Measurements from ENCODE around the gene VPS37C.
A peak's percentile ranks its signal among the peaks of the same experiment; 100 is the strongest.

Gene VPS37C

GRCh38 chr11:61108847-61109585 is 52.2 kb downstream of the VPS37C start:
- Mint-ChIP-seq H3K27me3 (ENCODE audit: low read depth, poor library complexity) (peaks cover 12% of the 10 kb centered on the region), H3K9me3 (no peaks in the 10 kb centered on the region), H3K4me3 (no peak overlapping the region), H3K4me1 (peaks cover 58% of the 10 kb centered on the region), H3K36me3 (ENCODE audit: low read depth) (no peaks in the 10 kb centered on the region), H3K27ac (peak overlapping the region; percentile 3)
- DNase-seq, result no peak
- no peak for TF ChIP-seq CTCF (IDR thresholded peaks at IDR 0.05)

DNA sequence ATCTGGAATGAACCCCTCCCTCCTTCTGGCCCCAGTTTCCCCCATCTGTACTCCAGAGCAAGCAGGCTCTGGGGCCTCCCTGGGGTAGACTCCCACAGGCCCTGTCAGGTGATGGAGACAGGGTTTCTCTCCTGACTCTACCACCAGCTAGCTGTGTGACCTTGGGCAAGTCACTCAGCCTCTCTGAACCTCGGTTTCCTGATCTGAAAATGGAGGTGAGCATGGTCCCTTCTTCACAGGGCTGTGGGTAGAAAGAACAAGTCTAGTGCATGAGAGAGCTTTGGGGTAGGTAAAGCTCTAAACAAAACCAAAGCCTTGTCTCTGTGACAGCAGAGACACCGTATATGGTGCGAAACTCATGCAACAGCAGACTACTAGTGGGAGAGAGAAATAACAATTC is 53.3 kb downstream of the VPS37C start:
- no peaks in the 10 kb centered on the region for H3K9me3 Mint-ChIP-seq
- H3K27ac Mint-ChIP-seq, result no peak overlapping the region
- H3K4me1 Mint-ChIP-seq, result peaks cover 65% of the 10 kb centered on the region
- no peak for TF ChIP-seq CTCF (IDR thresholded peaks at IDR 0.05)
- no peaks in the 10 kb centered on the region for H3K36me3 Mint-ChIP-seq (ENCODE audit: low read depth)
- H3K4me3 Mint-ChIP-seq, result no peak overlapping the region
- peaks cover 8% of the 10 kb centered on the region for H3K27me3 Mint-ChIP-seq (ENCODE audit: low read depth, poor library complexity)
- DNase-seq, result no peak

GRCh38 chr11:61106894-61107470 is 54.2 kb downstream of the VPS37C start:
- no peak for DNase-seq
- H3K4me3 Mint-ChIP-seq, result no peak overlapping the region
- H3K9me3 Mint-ChIP-seq, result no peaks in the 10 kb centered on the region
- no peak for TF ChIP-seq CTCF (IDR thresholded peaks at IDR 0.05)
- H3K4me1 Mint-ChIP-seq, result peaks cover 59% of the 10 kb centered on the region
- peaks cover 8% of the 10 kb centered on the region for H3K27me3 Mint-ChIP-seq (ENCODE audit: low read depth, poor library complexity)
- no peaks in the 10 kb centered on the region for H3K36me3 Mint-ChIP-seq (ENCODE audit: low read depth)
- peak overlapping the region; percentile 2 for H3K27ac Mint-ChIP-seq

DNA sequence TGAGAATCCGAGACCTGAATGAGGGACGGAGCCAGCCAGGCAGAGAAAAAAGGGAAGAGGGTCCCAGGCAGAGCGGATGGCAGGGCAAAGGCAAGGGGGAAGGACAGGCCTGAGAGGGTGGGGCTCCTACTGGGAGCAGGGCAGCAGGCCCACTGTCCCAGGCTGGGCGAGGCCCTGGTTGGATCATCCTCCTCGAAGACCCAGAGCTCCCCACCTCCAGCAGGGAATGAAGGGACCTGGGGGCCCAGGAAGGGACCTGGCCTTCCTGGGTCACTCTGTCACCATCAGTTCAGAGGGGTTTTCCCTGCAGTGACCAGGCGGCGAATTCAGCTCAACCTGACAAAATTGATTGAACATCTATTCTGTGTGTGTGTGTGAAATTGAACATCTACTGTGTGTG is 54.9 kb downstream of the VPS37C start:
- no peak for DNase-seq
- TF ChIP-seq CTCF (IDR thresholded peaks at IDR 0.05), result no peak
- peak overlapping the region; percentile 2 for H3K27ac Mint-ChIP-seq
- H3K4me1 Mint-ChIP-seq, result peaks cover 52% of the 10 kb centered on the region
- no peaks in the 10 kb centered on the region for H3K9me3 Mint-ChIP-seq
- H3K27me3 Mint-ChIP-seq (ENCODE audit: low read depth, poor library complexity), result peaks cover 8% of the 10 kb centered on the region
- no peak overlapping the region for H3K4me3 Mint-ChIP-seq
- H3K36me3 Mint-ChIP-seq (ENCODE audit: low read depth), result no peaks in the 10 kb centered on the region

DNA sequence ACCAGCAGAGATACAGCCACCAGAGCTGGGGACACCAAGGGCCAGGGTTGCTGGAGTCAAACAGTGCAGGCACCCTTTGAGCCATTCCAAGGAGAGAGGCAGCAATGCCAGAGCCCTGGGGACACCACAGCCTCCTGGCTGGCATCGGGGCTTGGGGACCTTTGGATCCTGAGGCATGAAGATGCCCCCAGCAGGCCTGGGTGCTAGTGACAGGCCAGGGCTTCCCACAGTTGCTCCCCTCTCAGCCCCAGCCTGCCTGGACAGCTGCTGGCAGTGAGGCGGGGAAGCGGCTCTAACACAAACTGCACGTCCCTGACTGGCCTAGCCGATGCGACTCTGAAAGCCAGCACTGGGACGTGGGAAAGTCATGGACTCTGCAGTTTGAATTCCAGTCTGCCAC is 56.3 kb downstream of the VPS37C start:
- Mint-ChIP-seq H3K27me3 (ENCODE audit: low read depth, poor library complexity) (peaks cover 8% of the 10 kb centered on the region), H3K36me3 (ENCODE audit: low read depth) (no peaks in the 10 kb centered on the region), H3K4me1 (peaks cover 43% of the 10 kb centered on the region), H3K27ac (no peak overlapping the region), H3K9me3 (no peaks in the 10 kb centered on the region), H3K4me3 (no peak overlapping the region)
- TF ChIP-seq CTCF (IDR thresholded peaks at IDR 0.05), result no peak
- DNase-seq, result no peak

All from nephron progenitor cell (in vitro differentiated cells).